ENCODE data around the gene SH2D4B.

Gene SH2D4B

GRCh38 chr10:80506836-80507487, 30.7 kb upstream of the SH2D4B start:
- H3K27ac ChIP-seq: peak overlapping the region; percentile 99
- no peak for TF ChIP-seq CTCF (conservative IDR thresholded peaks at IDR 0.05)

GRCh38 chr10:80509108-80509402, 28.6 kb upstream of the SH2D4B start:
- TF ChIP-seq CTCF (conservative IDR thresholded peaks at IDR 0.05): no peak
- H3K27ac ChIP-seq: peak overlapping the region; percentile 99

GRCh38 chr10:80509403-80510161, 28.1 kb upstream of the SH2D4B start:
- no peak for TF ChIP-seq CTCF (conservative IDR thresholded peaks at IDR 0.05)
- H3K27ac ChIP-seq: peak overlapping the region; percentile 99

GRCh38 chr10:80512031-80512526, 25.6 kb upstream of the SH2D4B start:
- TF ChIP-seq CTCF (conservative IDR thresholded peaks at IDR 0.05): no peak
- H3K27ac ChIP-seq: peak overlapping the region; percentile 16; the same call in 1 of the 2 replicates

GRCh38 chr10:80513106-80513505, 24.6 kb upstream of the SH2D4B start:
- no peak for TF ChIP-seq CTCF (conservative IDR thresholded peaks at IDR 0.05)
- 0 out of 2 replicates have a peak overlapping the region, but pooled peaks have one; percentile 16 for H3K27ac ChIP-seq

GRCh38 chr10:80515511-80515910, 22.2 kb upstream of the SH2D4B start:
- no peak overlapping the region for H3K27ac ChIP-seq
- TF ChIP-seq CTCF (conservative IDR thresholded peaks at IDR 0.05): no peak

- H3K27ac ChIP-seq: no peak overlapping the region
- TF ChIP-seq CTCF (conservative IDR thresholded peaks at IDR 0.05): no peak
Measured at GRCh38 chr10:80515941-80516340, 21.8 kb upstream of the SH2D4B start.

Data from VCaP (cell line).